OCI-LY7 (cell line): ENCODE measurements around the gene DCUN1D5. TPM values are rescaled to one million over a fixed set of nuclear protein-coding genes. Genes with fewer than 3 reads are reported as not detected.

Source experiments
- BruUV-seq: library from RNA; stranded (reverse); fragments of 400-500 nt; replicated peaks from 2 replicates; lab custom pipeline; 2021; lab: Mats Ljungman, UMichigan
- CTCF ChIA-PET: fragments of 300-600 bp; sonication (Branson Sonifier 250); formaldehyde crosslinking; loops from one replicate; lab custom pipeline; 2022; ENCODE audit warnings: antibody characterized with exemption; ENCODE audit not compliant: unreplicated experiment; lab: Charles Lee
- POLR2A ChIA-PET: fragments of 300-600 bp; sonication (Branson Sonifier 250); formaldehyde crosslinking; loops from one replicate; lab custom pipeline; 2022; ENCODE audit warnings: antibody characterized with exemption; lab: Charles Lee
- DNase-seq: peaks from one replicate; pipeline ENCODE4 v3.0.0-alpha.2; 2015; ENCODE audit warnings: low spot score
- H2AFZ ChIP-seq: fragments of 200-600 bp; sonication (generic), shearing (Covaris generic); 2 replicates; pipeline ENCODE4 v1.6.1; 2014; ENCODE audit warnings: mild to moderate bottlenecking, antibody characterized with exemption, low read length, moderate library complexity
- H3K27ac ChIP-seq: fragments of 200-600 bp; sonication (generic); 2 replicates; pipeline ENCODE4 v1.5.1; 2014; ENCODE audit warnings: mixed run types, low read depth, mild to moderate bottlenecking, moderate library complexity, low read length, inconsistent platforms; ENCODE audit not compliant: poor library complexity, severe bottlenecking
- H3K36me3 ChIP-seq: fragments of 200-600 bp; sonication (generic); 2 replicates; pipeline ENCODE4 v1.6.1; 2014; ENCODE audit warnings: mild to moderate bottlenecking, antibody characterized with exemption, low read length, moderate library complexity, mixed read lengths; ENCODE audit not compliant: insufficient read depth
- H3K4me1 ChIP-seq: fragments of 200-600 bp; sonication (generic); 2 replicates; pipeline ENCODE4 v1.5.1; 2014; ENCODE audit warnings: mild to moderate bottlenecking, low read length; ENCODE audit not compliant: insufficient read depth, poor library complexity, severe bottlenecking
- H3K4me2 ChIP-seq: fragments of 200-600 bp; sonication (generic); 2 replicates; pipeline ENCODE4 v1.6.1; 2014; ENCODE audit warnings: mild to moderate bottlenecking, low read length
- H3K4me3 ChIP-seq: fragments of 200-600 bp; sonication (generic); 2 replicates; pipeline ENCODE4 v1.5.1; 2014; ENCODE audit warnings: mild to moderate bottlenecking, low read depth, low read length; ENCODE audit not compliant: poor library complexity, severe bottlenecking
- H3K79me2 ChIP-seq: fragments of 200-600 bp; sonication (generic); 2 replicates; pipeline ENCODE4 v1.6.1; 2016; ENCODE audit warnings: low read depth, mild to moderate bottlenecking, low read length, moderate library complexity, mixed read lengths; ENCODE audit not compliant: insufficient read depth
- H3K9me2 ChIP-seq: fragments of 200-600 bp; sonication (generic); 2 replicates; pipeline ENCODE4 v1.6.1; 2016; ENCODE audit warnings: mild to moderate bottlenecking, low read length, mixed read lengths; ENCODE audit not compliant: insufficient read depth
- H3K9me3 ChIP-seq: fragments of 200-600 bp; sonication (generic); 2 replicates; pipeline ENCODE4 v1.6.1; 2014; ENCODE audit warnings: mild to moderate bottlenecking, mixed run types, low read length, mixed read lengths
- H4K20me1 ChIP-seq: fragments of 200-600 bp; sonication (generic); 2 replicates; pipeline ENCODE4 v1.6.1; 2014; ENCODE audit warnings: mild to moderate bottlenecking, antibody characterized with exemption, low read length, moderate library complexity, mixed read lengths; ENCODE audit not compliant: insufficient read depth
- EZH2phosphoT487 ChIP-seq: fragments of 200-600 bp; sonication (generic); IDR thresholded peaks from 2 replicates; pipeline ENCODE4 v1.6.1; 2018; ENCODE audit warnings: low read depth, borderline replicate concordance, mild to moderate bottlenecking, mixed run types, antibody characterized with exemption, low read length, moderate library complexity, mixed read lengths
- intact Hi-C: fragments of 100-400 bp; cut with micrococcal nuclease; formaldehyde crosslinking; loops from one replicate; pipeline ENCODE4 v1.10.0; 2022; ENCODE audit not compliant: unreplicated experiment
- total RNA-seq, 2 experiments: library from RNA; depleted of rRNA in 1 of 2; stranded (reverse); fragments of >200 nt in 1 of 2; shearing (Covaris generic) in 1 of 2; gene quantifications; 2 replicates each; pipeline ENCODE4 v1.2.3, GENCODE V29; 2014 to 2022
- TF ChIP-seq, protein P1 (sequence below): fragments of 200-600 bp; sonication (generic); conservative IDR thresholded peaks from 2 replicates; pipeline ENCODE4 v1.5.1; 2014; ENCODE audit warnings: mild to moderate bottlenecking, antibody characterized with exemption, low read length, moderate library complexity, mixed read lengths

The DCUN1D5 gene
- total RNA-seq, 2 experiments from 2014 or later, result 46.4 to 70.4 TPM

GRCh38 chr11:103024086-103024485 lies 67.9 kb downstream of the DCUN1D5 start:
- BruUV-seq, result no TSS peak
- Histone ChIP-seq H3K9me2 (no peaks in the 10 kb centered on the region), H3K4me1 (no peaks in the 10 kb centered on the region), H3K4me3 (no peak overlapping the region), H3K36me3 (no peaks in the 10 kb centered on the region), H3K9me3 (no peaks in the 10 kb centered on the region), H4K20me1 (no peaks in the 10 kb centered on the region), H3K4me2 (no peak overlapping the region), H2AFZ (no peak overlapping the region), H3K27ac (no peak overlapping the region), H3K79me2 (no peaks in the 10 kb centered on the region)
- no peak for DNase-seq
- intact Hi-C loops, result no loop called here
- TF ChIP-seq EZH2phosphoT487, result no peak
- TF ChIP-seq, protein P1, sequence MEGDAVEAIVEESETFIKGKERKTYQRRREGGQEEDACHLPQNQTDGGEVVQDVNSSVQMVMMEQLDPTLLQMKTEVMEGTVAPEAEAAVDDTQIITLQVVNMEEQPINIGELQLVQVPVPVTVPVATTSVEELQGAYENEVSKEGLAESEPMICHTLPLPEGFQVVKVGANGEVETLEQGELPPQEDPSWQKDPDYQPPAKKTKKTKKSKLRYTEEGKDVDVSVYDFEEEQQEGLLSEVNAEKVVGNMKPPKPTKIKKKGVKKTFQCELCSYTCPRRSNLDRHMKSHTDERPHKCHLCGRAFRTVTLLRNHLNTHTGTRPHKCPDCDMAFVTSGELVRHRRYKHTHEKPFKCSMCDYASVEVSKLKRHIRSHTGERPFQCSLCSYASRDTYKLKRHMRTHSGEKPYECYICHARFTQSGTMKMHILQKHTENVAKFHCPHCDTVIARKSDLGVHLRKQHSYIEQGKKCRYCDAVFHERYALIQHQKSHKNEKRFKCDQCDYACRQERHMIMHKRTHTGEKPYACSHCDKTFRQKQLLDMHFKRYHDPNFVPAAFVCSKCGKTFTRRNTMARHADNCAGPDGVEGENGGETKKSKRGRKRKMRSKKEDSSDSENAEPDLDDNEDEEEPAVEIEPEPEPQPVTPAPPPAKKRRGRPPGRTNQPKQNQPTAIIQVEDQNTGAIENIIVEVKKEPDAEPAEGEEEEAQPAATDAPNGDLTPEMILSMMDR, result no peak
- CTCF ChIA-PET, result no interaction called here
- POLR2A ChIA-PET, result no interaction called here

DNA sequence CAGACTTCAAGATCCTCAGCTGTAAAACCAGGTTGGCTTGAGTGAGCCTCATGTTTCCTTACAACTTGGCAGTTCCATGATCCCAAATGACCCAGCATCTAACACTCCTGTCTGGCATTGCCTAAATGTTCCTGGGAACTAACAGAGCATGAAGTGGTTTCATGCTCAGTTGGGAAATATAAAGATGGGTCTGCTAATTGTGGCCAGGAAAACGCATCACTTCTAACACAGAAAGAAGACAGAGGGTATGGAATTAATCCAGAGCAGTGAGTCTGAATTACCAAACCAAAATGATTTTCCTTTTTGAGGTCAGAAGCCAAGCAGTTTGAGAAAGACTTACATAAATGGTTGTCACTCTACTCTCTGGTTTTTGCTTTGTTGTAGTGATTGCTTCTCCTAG lies 75.9 kb downstream of the DCUN1D5 start:
- TF ChIP-seq, protein P1, result no peak
- no peak for TF ChIP-seq EZH2phosphoT487
- no peaks in the 10 kb centered on the region for H3K9me2 ChIP-seq
- no peaks in the 10 kb centered on the region for H4K20me1 ChIP-seq
- BruUV-seq, result no TSS peak
- no peaks in the 10 kb centered on the region for H3K4me1 ChIP-seq
- no peak for DNase-seq
- intact Hi-C loops, result no loop called here
- H3K79me2 ChIP-seq, result no peaks in the 10 kb centered on the region
- H3K36me3 ChIP-seq, result no peaks in the 10 kb centered on the region
- no peaks in the 10 kb centered on the region for H3K9me3 ChIP-seq
- ChIA-PET CTCF (no interaction called here), POLR2A (no interaction called here)
- no peak overlapping the region for H3K4me2 ChIP-seq
- no peak overlapping the region for H3K27ac ChIP-seq
- no peak overlapping the region for H2AFZ ChIP-seq
- no peak overlapping the region for H3K4me3 ChIP-seq

DNA sequence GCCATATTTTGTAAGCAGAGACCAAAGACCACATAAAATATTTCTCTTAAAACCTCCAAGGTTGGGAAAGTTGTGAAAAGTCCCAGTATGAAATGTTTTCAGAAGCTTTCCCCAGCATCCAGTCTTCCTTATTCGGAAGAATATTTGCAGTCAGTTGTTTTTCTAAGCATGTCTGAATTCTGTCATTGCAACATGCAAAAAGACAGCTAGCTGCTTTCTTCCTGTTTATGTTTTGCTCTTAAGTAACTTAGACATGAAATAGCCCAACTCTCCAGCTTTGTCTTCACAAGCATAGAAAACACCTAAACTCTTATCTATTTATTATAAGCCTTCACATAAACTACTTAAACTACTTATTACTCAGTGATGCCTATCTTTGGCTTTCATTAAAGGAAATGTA lies 78.5 kb downstream of the DCUN1D5 start:
- POLR2A ChIA-PET, result interaction anchor here (0.6 kb wide), 1 partner anchor 114 kb away, joined by 3 read pairs; no protein-coding TSS in a partner anchor
- no peak overlapping the region for H2AFZ ChIP-seq
- no peaks in the 10 kb centered on the region for H3K9me2 ChIP-seq
- no peak for TF ChIP-seq EZH2phosphoT487
- TF ChIP-seq, protein P1, result no peak
- no peaks in the 10 kb centered on the region for H3K36me3 ChIP-seq
- no peaks in the 10 kb centered on the region for H3K4me1 ChIP-seq
- no TSS peak for BruUV-seq
- no peak overlapping the region for H3K27ac ChIP-seq
- CTCF ChIA-PET, result no interaction called here
- H3K4me3 ChIP-seq, result no peak overlapping the region
- H3K4me2 ChIP-seq, result no peak overlapping the region
- H3K9me3 ChIP-seq, result no peaks in the 10 kb centered on the region
- intact Hi-C loops, result no loop called here
- no peak for DNase-seq
- H3K79me2 ChIP-seq, result no peaks in the 10 kb centered on the region
- no peaks in the 10 kb centered on the region for H4K20me1 ChIP-seq

Other genes starting within 250 kb of the DCUN1D5 start
- gene MMP3, start 248.6 kb downstream of the DCUN1D5 start, total RNA-seq (2014; rRNA removed; shearing (Covaris generic)), result not detected in 2 replicates
- gene MMP3, start 248.6 kb downstream of the DCUN1D5 start, total RNA-seq (2022), result not detected in 2 replicates
- gene MMP12, start 217.2 kb downstream of the DCUN1D5 start, total RNA-seq (2014; rRNA removed; shearing (Covaris generic)), result not detected in 2 replicates
- gene MMP12, start 217.2 kb downstream of the DCUN1D5 start, total RNA-seq (2022), result not detected in 2 replicates
- gene MMP13, start 136.4 kb downstream of the DCUN1D5 start, total RNA-seq (2014; rRNA removed; shearing (Covaris generic)), result not detected in 2 replicates
- gene MMP13, start 136.4 kb downstream of the DCUN1D5 start, total RNA-seq (2022), result not detected in 2 replicates
- 0.41 and 1.1 TPM in 2 replicates for gene DYNC2H1, start 17.3 kb upstream of the DCUN1D5 start, total RNA-seq (2014; rRNA removed; shearing (Covaris generic))
- 0.44 and 0.46 TPM in 2 replicates for gene DYNC2H1, start 17.3 kb upstream of the DCUN1D5 start, total RNA-seq (2022)